GM19351 (cell line): Measurements from ENCODE around the gene ACO2.
"Not testable (repeated sequence)": the region's sequence is repeated elsewhere in the genome, so short reads cannot be mapped to it uniquely, and the experiment has no call there.

Source experiments
- ATAC-seq: cut with Tn5 transposase; IDR thresholded peaks from one replicate; pipeline ENCODE4 v1.9.1; 2021; ENCODE audit warnings: mild to moderate bottlenecking, moderate library complexity; ENCODE audit not compliant: unreplicated experiment

ACO2 gene

DNA sequence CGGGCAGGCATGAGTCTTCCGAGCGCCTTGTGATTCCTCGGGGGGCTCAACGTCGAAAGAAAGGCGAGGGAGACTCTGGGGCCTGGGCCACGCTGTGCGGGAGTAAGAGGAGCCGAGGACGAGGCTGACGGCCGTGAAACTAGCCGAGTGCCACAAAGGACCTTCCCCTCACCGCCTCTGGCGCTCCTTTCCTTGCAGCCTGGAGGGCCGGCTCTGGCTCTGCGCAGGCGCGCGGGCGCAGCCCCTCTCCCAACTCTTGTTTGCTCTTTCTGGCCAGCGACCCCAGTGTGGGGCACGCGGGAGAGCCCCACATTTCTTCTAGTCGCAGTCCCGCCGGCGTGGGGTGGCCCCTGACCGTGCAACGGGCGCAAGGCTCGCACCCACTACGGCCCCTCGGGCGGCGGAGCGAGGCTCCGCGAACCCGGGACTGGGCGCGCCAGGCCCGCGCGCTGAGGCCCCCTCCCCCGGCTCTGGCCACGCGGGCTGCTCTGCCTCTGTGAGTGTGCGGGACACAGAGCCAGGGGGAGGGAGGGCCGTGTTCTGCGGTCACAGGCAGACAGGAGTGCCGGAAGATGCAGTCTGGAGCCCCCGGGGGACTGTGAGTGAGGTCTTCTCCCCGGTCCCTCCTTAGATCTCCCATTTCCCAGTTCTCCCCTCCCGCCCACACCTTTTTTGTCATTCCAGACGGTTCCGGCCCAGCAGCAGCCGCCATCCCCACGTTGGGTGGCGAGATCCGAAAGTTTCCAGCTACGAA is 21.3 kb upstream of the ACO2 start:
- no peak for ATAC-seq

DNA sequence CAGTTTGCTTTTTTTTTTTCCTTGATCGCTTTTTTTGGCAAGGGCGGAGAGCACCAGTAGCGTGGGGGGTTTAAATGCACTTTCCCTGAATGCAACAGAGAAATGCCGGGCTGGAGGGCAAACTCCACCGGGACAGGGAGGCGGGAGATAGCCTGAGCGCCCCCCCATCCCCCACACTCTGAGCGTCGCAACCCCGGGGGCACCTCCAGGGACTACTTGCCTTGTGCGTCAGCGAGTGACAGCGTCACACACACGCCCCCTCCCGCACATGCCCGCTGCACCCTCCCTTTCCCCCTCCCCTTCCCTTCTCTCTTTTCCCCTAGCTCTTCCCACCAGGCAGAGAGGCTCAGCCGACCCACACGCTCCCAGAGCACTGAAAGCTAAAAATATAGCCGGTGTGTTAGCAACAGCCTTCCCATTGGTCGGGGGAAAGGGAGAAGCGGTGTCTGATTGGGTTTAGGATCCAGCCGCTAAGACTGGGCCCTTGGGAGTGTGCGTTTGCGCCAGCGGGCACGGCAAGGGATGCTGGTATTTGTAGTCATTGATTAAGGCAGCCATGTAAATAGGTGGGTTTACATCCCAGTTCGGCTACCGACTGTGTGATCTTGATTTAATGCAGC is 20.6 kb upstream of the ACO2 start:
- peak; percentile 49 for ATAC-seq

DNA sequence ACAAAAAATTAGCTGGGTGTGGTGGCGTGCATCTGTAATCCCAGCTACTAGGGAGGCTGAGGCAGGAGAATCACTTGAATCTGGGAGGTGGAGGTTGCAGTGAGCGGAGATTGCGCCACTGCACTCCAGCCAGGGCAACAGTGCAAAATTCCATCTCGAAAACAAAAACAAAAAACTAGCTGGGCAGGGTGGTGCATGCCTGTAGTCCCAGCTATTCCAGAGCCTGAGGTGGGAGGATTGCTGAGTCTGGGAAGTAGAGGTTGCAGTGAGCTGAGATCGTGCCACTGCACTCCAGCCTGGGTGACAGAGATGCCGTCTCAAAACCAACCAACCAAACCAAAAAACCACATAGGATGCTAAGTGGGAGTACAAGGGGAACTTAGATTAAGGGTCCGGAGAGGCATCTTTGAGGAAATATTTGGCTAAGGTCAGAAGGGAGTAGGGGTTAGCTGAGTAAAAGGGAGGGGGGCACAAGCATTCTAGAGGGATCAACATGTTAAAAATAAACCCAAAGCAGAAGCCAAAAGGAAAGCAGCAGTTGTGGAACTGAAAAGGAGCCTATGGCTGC is 10.7 kb upstream of the ACO2 start:
- no peak for ATAC-seq

DNA sequence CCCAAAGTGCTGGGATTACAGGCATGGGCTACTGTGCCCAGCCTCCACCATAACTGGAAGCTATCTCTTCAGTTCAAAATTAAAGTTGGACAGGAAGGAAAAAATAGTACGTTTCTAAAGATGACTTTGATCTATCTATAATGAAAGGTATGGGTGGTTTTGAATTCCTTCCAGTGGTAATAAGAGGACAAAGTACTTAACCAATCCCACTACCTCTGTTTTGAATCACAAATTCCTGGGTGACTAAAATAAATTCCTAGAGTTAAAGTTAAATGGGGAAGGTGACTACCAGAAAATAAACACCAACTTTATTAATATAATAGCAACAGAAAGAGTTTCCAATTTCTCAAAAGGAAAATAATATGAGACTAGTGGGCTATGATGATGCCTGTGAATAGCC is 9.5 kb upstream of the ACO2 start:
- no peak for ATAC-seq

DNA sequence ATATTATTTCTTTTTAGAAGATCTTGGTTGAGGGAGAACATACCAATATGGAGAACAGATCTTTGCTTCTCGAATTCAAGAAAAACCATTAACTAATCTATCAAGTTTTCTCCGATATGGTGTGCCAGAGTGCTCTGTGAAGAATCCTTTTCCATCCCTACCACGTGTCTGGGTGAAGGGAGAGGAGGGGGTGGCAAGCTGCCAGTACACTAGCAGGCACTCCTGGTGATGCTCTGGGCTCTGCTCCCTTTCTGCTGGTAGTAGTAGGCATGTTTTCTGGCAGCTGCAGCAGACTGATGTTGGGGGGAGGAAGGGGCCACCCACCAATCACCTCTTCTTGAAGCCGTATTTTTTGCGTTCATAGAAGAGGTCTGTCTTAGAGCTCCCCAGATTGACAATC is 8.8 kb upstream of the ACO2 start:
- ATAC-seq, result not testable (repeated sequence)

DNA sequence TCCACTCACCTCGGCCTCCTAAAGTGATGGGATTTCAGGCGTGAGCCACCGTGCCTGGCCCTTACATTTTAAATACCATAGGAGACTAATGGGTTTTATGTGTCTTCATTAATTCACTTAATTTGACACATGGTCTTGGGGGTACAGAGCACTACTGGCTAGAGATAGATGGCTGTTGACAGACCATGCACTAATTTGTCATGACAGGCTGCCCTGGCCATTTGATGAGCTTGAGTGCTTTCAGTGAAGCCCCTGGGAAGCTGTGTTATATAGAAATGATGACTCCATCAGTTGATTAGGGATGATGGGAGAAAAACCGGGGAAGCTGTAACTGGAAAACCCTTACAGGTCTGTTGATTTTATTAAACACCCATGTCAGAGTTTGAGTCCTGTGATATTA is 7.0 kb upstream of the ACO2 start:
- ATAC-seq, result no peak

DNA sequence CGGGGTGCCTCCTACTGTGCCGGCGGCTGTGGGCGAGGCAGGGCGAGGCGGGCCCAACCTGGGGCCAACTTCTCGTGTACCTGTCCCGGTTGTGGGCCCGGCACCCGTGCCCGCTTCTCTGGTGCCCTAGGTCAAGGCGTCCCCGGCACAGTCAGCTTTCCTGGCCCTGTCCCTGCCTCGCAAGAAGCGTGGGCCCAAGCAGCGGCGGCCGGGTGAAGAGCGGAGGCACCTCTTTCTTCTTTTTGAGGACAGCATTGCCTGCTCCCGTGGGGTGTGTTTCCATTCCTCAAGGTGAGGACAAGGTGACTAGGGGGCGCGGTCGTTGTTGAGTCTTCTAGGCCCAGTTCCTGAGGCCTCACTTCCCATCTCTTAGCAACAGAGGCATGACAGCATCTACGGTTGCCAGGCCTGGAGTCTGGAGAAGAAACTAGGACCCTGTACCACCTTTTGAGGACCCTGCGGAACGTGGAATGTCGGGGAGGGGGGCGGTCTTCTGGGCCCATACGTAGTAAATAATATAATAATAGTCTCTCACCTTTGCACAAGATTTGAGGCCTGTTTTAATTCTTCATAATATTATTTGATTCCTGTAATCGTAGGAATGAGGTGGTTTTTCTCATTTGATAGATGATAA is 418 bp downstream of the ACO2 start:
- no peak for ATAC-seq

DNA sequence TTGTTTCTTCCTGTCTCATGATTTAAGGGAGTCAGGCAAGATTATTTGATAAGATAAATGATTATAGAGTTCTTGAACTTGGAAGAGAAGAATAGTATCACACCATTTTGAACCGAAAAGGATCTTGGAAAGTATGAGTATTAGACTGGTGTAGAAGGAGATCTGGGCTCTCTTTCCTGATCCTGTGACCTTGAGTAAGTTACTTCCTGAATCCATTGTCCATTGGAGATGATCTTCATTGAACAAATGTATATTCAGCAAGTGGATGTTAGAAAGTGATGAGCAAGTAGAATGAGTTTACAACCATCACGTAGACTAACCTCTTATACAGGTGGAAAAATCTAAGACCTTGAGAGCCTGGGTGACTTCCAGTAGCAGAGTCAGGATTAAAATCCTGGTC is 2.0 kb downstream of the ACO2 start:
- ATAC-seq, result no peak

DNA sequence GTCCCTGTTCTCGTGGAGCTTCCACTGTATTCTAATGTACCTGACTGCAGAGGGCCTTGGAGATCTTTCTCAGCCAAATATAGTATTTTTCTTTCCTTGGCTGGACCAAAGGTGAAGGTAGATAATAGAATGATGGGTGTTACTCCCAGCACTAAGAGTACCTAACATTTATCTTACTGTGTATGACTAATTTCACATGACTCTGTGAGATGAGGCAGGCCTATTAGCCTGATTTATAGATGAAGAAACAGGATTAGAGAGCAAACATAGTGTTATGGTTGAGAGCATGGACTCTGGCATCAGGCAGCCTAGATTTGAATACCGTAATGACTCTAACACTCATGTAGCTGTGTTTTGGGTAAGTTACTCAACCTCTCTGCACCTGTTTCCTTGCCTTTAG is 2.7 kb downstream of the ACO2 start:
- ATAC-seq, result no peak

DNA sequence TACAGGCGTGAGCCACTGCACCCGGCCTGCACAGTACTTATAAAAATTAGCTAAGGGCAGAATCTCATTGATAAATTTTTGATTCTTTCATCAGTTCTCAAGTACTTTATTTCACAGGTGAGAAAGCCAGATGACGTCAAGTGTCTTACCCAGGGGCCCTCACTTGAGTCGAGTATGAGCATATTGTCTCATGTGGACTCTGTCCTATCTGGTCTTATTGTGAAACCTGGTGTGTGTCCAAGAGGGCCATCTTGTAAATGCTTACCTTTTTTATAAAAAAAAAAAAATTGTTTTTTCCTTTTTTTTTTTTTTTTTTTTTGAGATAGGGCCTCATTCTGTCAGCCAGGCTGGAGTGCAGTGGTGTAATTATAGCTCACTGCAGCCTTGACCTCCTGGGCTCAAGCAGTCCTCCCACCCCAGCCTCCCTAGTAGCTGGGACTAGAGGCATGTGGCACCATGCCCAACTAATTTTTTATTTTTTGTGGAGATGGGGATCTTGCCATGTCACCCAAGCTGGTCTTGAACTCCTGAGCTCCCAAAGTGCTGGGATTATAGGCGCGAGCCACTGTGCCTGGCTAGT is 6.0 kb downstream of the ACO2 start:
- no peak for ATAC-seq

DNA sequence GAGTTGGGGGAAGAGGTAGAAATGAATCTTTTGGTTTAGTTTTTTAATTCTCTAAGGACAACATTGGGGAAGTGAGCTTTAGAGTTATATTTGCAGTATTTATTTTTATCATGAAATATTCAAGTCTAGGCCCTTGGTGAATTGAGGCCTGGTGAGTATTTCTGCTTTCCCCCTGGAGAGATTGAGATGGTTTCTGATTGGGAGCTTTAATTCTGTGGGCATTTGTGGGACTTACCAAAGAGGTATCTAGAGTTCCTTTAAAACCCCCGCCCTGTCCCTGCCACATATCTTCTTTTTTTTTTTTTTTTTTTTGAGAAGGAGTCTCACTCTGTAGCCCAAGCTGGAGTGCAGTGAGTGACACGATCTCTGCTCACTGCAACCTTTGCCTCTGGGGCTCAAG is 9.6 kb downstream of the ACO2 start:
- ATAC-seq, result no peak

DNA sequence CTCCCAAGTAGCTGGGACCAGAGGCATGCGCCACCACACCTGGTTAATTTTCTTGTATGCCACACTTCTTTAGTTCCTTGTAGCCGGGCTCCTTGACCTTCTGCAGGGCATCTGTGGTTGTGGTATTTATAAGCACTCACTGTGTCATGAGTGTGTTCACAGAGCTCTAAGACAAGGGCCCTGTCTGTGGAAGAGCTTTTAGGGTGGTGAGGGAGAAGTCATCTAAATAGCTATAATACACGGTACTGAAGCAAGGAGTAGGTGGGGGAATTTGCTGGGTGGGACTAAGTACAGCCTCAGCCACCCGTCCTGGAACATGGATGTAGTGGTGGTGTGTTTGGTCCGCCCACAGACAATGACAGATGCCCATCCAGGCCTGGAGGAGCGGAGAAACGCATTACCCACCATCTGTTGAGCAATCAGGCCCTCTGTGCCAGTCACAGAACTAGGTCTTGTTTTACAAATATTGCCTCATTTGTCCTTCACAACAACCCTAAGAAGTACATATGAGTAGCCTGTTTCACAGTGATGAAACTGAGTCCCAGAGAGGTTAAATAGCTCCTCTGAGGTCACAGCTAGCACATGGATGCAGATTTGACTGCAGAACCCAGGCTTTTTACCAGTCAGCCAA is 10.1 kb downstream of the ACO2 start:
- no peak for ATAC-seq

DNA sequence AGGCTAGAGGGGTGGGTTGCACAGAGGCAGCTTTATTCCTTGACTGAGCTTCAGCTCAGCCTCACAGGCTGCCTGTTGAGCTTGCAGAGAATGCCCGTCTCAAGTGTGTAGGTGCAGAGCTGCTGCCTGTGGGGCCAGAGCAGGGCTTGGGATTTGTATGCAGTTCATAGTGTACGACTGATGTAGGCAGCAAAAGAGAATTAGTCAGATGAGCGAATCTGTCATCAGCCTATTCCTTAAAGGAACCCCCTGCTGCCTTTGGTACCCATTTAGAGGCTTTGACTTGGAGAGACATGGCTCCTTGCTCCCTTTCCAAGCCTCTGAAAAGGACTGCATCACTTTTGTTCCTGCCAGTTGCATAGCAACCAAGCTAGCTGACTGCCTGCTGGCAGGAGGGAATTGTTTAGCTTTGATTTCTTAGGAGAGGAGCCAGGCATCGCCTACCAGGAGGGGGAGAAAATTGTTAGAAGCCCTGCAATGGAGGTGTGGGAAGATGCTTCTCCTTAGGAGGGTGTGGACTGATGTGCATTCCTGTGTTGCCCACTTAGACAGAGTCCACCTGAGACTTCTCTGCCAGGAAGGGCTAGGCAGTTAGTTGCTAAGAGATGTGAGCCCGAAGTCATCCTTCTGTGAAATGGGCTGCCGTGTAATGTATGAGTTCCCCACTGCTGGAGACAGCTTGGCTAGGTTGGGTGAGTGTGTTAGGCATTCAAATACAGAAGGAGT is 10.9 kb downstream of the ACO2 start:
- ATAC-seq, result no peak

DNA sequence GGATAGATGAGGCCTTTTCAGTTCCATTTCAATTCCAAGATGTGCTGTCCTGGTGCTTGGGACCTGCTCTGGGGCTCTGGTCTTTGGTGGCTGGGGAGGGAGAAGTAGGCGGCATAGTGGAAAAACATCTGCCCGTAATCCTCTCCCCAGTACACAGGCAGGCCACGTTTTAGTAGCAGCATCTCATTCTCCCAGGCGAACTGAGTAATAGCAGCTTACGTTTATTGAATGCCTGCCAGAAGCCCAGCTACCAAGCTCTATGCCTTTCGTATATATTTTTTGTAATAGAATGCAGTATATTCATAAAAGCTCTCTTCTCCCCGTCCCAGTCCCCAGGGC is 11.4 kb downstream of the ACO2 start:
- ATAC-seq, result no peak

DNA sequence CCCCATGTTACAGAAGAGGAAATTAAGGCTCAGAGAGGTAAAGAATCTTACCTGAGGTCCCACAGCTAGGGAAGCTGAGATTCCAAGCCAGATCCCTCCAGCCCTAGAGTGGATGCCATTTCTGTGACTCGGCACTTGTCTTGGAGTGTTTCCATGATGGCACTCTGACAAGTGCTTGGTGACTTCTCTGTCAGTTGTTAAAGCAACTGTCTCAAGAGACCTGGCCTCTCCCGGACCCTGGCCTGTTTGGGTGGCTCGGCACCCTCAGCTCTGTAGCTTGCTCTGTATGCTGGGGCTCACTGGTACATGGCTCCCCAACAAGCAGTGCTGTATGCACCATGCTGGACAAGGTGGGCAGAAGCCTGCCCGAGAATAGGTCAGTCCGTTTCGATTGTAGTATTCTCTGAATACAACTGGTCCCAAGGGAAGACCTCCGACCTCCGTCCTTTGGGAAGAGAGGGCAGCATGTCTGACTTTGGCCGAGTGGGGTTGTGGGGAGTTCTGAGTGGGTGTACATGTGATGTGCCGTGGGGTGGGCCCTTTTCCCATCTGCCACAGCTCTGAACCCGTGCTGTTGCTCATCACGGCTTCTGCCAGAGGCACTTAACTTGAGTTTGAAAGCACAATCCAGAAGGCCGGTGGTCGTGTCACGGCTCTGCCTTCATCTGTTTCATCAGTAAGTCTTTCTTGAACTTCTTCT is 12.4 kb downstream of the ACO2 start:
- no peak for ATAC-seq

DNA sequence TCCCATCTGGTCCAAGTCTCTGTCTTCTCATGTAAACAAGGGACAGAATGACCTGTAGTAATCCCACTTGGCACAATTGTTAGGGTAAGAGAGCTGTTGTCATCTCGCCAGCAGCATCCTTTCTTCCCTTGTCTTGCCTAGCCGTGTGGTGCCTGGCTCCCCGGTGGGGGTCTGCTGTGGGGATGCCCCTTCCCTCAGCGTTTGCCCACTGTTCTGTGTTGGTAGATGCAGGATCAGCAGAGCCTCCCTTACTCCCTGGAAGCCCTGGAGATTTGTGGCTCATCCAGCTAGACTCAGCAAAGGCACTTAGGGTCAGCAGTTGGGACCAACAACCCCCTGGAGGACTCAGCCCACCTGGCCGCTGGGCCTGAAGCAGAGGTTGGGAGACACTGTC is 13.0 kb downstream of the ACO2 start:
- no peak for ATAC-seq

DNA sequence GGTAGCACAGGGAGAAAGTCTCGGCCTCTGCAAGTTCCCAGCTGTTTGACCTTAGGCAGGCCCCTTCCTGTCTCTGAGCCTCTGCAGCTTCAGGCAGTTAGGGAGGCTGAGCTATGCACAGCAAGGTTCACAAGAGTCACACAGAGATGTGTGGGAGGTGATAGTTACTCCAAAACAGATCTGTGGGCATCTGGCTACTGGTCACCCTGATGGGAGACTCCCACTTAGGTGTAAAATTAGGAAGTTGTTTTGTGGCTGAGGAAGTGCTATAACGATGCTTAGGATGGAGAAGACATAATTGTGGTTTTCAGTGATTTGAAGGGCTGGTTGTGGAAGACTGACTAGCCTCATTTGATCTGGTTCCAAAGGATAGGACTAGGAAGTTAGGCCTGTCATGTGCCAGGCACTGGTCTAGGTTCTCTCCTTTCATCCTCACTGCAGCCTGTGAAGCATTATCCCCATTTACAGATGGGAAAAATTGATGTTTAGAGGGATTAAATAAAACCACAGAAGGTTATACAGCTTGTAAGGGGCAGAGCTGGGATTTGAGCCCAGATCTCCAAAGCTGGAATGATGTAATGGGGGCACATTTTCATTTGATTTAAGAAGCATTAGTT is 13.5 kb downstream of the ACO2 start:
- no peak for ATAC-seq

DNA sequence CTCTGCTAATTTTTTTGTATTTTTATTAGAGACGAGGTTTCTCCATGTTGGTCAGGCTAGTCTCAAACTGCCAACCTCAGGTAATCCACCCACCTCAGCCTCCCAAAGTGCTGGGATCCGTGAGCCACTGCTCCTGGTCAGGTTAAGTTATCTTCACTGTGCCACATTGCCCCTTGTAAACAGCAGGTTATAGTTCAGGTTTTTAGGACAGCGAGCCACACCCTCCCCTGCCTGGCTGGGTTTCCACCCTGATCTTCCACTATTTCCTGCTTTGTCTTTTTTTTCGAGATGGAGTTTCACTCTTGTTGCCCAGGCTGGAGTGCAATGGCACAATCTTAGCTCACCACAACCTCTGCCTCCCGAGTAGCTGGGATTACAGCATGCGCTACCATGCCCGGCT is 16.1 kb downstream of the ACO2 start:
- no peak for ATAC-seq

DNA sequence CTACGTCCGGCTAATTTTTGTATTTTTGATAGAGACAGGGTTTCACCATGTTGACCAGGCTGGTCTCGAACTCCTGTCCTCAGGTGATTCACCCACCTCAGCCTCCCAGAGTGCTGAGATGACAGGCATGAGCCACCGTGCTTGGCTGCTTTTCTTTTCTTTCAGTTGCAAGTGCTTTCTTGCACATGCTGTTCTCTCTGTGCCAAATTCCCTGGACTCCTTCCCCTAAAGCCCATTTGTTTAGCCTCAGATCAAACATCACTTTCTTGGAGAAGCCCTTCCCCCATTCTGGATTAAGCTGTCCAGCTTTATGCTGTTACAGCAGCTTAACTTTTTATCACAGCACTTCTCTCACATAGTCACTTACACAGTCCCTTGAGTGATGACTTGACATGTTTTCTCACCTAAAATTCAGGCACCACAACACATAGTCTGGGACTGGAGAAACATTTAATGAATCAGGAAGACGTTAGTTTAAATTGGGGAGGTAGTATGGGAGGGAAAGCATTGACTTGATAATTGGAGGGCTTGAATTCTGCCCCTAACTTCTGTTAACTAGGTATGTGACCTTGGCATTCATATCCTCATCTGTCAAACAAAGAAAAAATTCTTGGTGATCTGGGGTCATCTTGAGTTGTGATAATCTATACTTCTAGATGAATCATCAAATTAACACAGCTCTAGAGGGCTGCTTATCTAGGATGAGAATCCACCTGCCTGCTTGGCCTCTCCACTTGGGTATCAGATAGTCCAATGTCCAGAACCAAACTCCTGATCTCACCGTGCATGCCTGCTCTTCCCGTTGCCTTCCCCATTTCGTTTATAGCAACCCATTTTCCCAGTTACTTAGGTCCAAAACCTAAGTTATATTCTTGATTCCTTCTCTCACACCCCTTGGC is 18.4 kb downstream of the ACO2 start:
- no peak for ATAC-seq
